NCI-H774 (cell line): ENCODE data around the gene ACAA2.

Source experiments
- DNase-seq: peaks from one replicate; lab custom pipeline; 2025; lab: John Stamatoyannopoulos, UW

ACAA2 gene

GRCh38 chr18:49743117-49743567 is 70.2 kb downstream of the ACAA2 start:
- DNase-seq: no peak

- no peak for DNase-seq
Measured at GRCh38 chr18:49742316-49743116, 70.8 kb downstream of the ACAA2 start.

- DNase-seq: no peak
Measured at GRCh38 chr18:49739275-49739674, 74.1 kb downstream of the ACAA2 start.

- no peak for DNase-seq
Measured at GRCh38 chr18:49738721-49739120, 74.6 kb downstream of the ACAA2 start.

GRCh38 chr18:49734836-49735235 is 78.5 kb downstream of the ACAA2 start:
- no peak for DNase-seq

- DNase-seq: no peak
Measured at GRCh38 chr18:49733896-49734585, 79.3 kb downstream of the ACAA2 start.

- no peak for DNase-seq
Measured at GRCh38 chr18:49733321-49733720, 80.0 kb downstream of the ACAA2 start.
